Lung (tissue), 12 donors: Measurements from ENCODE around the gene PIN1. TPM values are rescaled to one million over a fixed set of nuclear protein-coding genes. Genes with fewer than 3 reads are reported as not detected.

Experiments used
- ATAC-seq: fragments of 200-7000 bp; cut with Tn5 transposase; one replicate; pipeline ENCODE4 v1.9.1; 2020; ENCODE audit warnings: moderate number of reproducible peaks; ENCODE audit not compliant: insufficient read depth, low FRiP score
- DNase-seq, 3 donors: peaks; one replicate each; pipeline ENCODE4 v3.0.0-alpha.2; 2013 to 2017
- H3K27ac ChIP-seq, 2 donors: one replicate each; pipeline ENCODE4 v1.5.1; 2013; ENCODE audit warnings: mild to moderate bottlenecking in 2 of 2, moderate library complexity in 2 of 2, control low read depth in 1 of 2, inconsistent platforms in 1 of 2, low read depth in 1 of 2, low read length in 1 of 2
- H3K27me3 ChIP-seq, 3 donors: one replicate each; pipeline ENCODE4 v1.5.1; 2013; ENCODE audit warnings: low read length in 2 of 3; ENCODE audit not compliant: control insufficient read depth in 3 of 3, insufficient read depth in 3 of 3
- H3K36me3 ChIP-seq, 4 donors: one replicate each; pipeline ENCODE4 v1.5.1; 2013; ENCODE audit warnings: low read length in 4 of 4, mild to moderate bottlenecking in 1 of 4, moderate library complexity in 1 of 4; ENCODE audit not compliant: control insufficient read depth in 4 of 4, insufficient read depth in 4 of 4
- H3K4me1 ChIP-seq, 5 donors: one replicate each; pipeline ENCODE4 v1.5.1; 2013; ENCODE audit warnings: low read length in 5 of 5, mild to moderate bottlenecking in 2 of 5, moderate library complexity in 1 of 5; ENCODE audit not compliant: control insufficient read depth in 5 of 5, insufficient read depth in 5 of 5
- H3K4me3 ChIP-seq: one replicate; pipeline ENCODE4 v1.5.1; 2013; ENCODE audit warnings: mild to moderate bottlenecking, control low read depth, moderate library complexity
- H3K9ac ChIP-seq, 2 donors: one replicate each; pipeline ENCODE4 v1.5.1; 2013; ENCODE audit warnings: low read length in 2 of 2, control low read depth in 1 of 2; ENCODE audit not compliant: insufficient read depth in 1 of 2
- H3K9me3 ChIP-seq, 4 donors: one replicate each; pipeline ENCODE4 v1.5.1; 2013; ENCODE audit warnings: low read length in 3 of 4, mild to moderate bottlenecking in 1 of 4, moderate library complexity in 1 of 4; ENCODE audit not compliant: control insufficient read depth in 4 of 4, insufficient read depth in 3 of 4
- CTCF ChIP-seq: IDR thresholded peaks from 2 replicates; pipeline ENCODE4 v1.5.1; 2012; ENCODE audit warnings: mild to moderate bottlenecking; ENCODE audit errors: control extremely low read depth, extremely low read depth
- WGBS, 2 donors: extraction: QIAGEN DNeasy Blood & Tissue Kit; methylation state at CpG; one replicate each; pipeline ENCODE4 v1.1.7; 2013; 5-methylcytosine and 5-hydroxymethylcytosine counted together
- polyA plus RNA-seq, 2 donors: library from polyadenylated mRNA; stranded (reverse); fragments of 200-250 nt; gene quantifications; one replicate each; pipeline ENCODE4 v1.2.1, GENCODE V29; 2013
- total RNA-seq, 2 donors: library from RNA; depleted of rRNA in 1 of 2; stranded (reverse); fragments of >200 nt in 1 of 2; gene quantifications; one replicate each; pipeline ENCODE4 v1.2.1, GENCODE V29; 2014 to 2021
- donor health status: control.
- donor health status: control.
- donor health status: Bipolar disorder and iron deficiency.
- donor health status: healthy.
- donor health status: DM: yes; HTN: yes; CAD: no.

PIN1 gene
- total and polyA plus RNA-seq, 4 donors: 69.8 to 108 (median 79.3) TPM

DNA sequence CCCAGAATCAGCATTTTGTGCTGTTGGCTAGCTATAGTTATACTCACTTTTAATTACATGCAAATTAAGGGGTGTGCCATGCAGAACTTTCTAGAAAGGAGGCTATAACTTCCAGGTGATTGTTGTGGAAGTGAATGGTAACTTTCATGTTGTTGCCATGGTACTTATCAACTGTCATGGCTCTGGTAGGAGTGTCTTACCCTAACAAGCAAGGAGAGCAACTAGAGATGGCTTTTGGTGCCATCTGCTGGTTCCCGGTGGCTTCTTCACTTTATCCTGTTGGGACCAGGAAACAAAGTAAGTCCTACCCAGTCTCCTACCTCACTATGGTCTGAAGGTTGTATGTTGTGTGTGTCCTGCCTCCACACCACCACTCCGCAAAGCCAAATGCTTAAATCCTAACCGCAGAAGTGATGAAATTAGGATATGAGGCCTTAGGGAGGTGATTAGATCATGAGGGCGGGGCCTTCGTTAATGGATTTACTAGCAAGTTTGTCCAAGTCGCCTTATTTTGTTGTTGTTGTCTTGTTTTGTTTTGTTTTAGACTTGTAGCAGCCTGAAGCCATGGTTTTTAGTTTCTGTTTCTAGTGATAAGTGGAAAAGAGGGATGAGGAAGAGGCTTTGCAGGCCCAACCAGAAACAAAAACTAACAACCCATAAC, 38.9 kb upstream of the PIN1 start:
- H3K9ac ChIP-seq: no peak overlapping the region
- ATAC-seq (peak; percentile 23), DNase-seq (peak; percentile 89 to 93 (median 92))
- no peak overlapping the region for H3K27ac ChIP-seq
- H3K27me3 ChIP-seq: no peaks in the 10 kb centered on the region
- 29 to 45% methylated on average over 6 of the region's 6 CpGs for WGBS, 2 donors
- no peaks in the 10 kb centered on the region for H3K9me3 ChIP-seq
- peaks cover 0 to 1% (median 0%) of the 10 kb centered on the region in 5 donors for H3K4me1 ChIP-seq
- peak; percentile 82 for TF ChIP-seq CTCF
- no peaks in the 10 kb centered on the region for H3K36me3 ChIP-seq
- no peak overlapping the region for H3K4me3 ChIP-seq

GRCh38 chr19:9797871-9798270, 37.2 kb upstream of the PIN1 start:
- H3K9ac ChIP-seq: no peak overlapping the region
- H3K27ac ChIP-seq: no peak overlapping the region
- no peak for ATAC-seq
- WGBS, 2 donors: 77 to 83% methylated on average over 5 of the region's 5 CpGs
- no peaks in the 10 kb centered on the region for H3K27me3 ChIP-seq
- TF ChIP-seq CTCF: no peak
- no peak for DNase-seq
- peaks cover 0 to 1% (median 0%) of the 10 kb centered on the region in 5 donors for H3K4me1 ChIP-seq
- H3K36me3 ChIP-seq: no peaks in the 10 kb centered on the region
- no peaks in the 10 kb centered on the region for H3K9me3 ChIP-seq
- H3K4me3 ChIP-seq: no peak overlapping the region

GRCh38 chr19:9799162-9799561, 36.0 kb upstream of the PIN1 start:
- no peak for ATAC-seq
- no peaks in the 10 kb centered on the region for H3K9me3 ChIP-seq

More at GRCh38 chr19:9799162-9799561, 36.0 kb upstream of the PIN1 start:
- no peak overlapping the region for H3K4me3 ChIP-seq
- no peak for TF ChIP-seq CTCF
- H3K27me3 ChIP-seq: no peaks in the 10 kb centered on the region
- no peak for DNase-seq
- no peak overlapping the region for H3K9ac ChIP-seq
- no peaks in the 10 kb centered on the region for H3K4me1 ChIP-seq
- no peak overlapping the region for H3K27ac ChIP-seq
- peaks cover 0 to 1% (median 0%) of the 10 kb centered on the region in 4 donors for H3K36me3 ChIP-seq
